Measurements from ENCODE around the gene PURB. TPM values are rescaled to one million over a fixed set of nuclear protein-coding genes. Genes with fewer than 3 reads are reported as not detected.
"Not testable (repeated sequence)": the region's sequence is repeated elsewhere in the genome, so short reads cannot be mapped to it uniquely, and the experiment has no call there.

Gene PURB
- total RNA-seq, 1 donor from 2014 or later = 21.9 TPM

DNA sequence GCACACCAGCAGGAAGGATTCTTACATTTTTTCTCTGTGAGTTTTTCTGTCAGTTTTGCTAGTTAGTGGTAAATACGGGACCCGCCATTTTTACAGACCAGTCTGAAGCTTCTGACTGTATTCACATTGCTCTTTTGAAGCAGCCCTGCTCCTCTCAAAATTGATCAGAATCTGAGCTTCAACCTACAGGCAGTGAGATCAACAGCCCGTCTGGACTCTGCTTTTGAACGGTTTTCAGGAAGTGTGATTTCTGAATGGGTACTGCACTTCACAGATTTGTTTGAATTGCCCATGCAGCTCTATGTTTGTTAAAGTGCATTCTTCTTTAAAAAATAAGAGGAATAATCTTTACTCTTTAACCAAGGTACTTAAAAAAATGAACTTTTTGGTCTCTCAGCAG, 8.9 kb downstream of the PURB start:
- Mint-ChIP-seq H3K27me3 (ENCODE audit: low read depth) (no peaks in the 10 kb centered on the region), H3K27ac (ENCODE audit: unreplicated experiment) (no peak overlapping the region), H3K4me3 (ENCODE audit: unreplicated experiment) (no peak overlapping the region), H3K36me3 (ENCODE audit: low read depth) (peaks cover 5% of the 10 kb centered on the region), H3K4me1 (ENCODE audit: low read depth) (peaks cover 66% of the 10 kb centered on the region), H3K9me3 (ENCODE audit: low read depth) (no peaks in the 10 kb centered on the region)
- DNase-seq (ENCODE audit: low spot score) = no peak
- TF ChIP-seq, protein P1, sequence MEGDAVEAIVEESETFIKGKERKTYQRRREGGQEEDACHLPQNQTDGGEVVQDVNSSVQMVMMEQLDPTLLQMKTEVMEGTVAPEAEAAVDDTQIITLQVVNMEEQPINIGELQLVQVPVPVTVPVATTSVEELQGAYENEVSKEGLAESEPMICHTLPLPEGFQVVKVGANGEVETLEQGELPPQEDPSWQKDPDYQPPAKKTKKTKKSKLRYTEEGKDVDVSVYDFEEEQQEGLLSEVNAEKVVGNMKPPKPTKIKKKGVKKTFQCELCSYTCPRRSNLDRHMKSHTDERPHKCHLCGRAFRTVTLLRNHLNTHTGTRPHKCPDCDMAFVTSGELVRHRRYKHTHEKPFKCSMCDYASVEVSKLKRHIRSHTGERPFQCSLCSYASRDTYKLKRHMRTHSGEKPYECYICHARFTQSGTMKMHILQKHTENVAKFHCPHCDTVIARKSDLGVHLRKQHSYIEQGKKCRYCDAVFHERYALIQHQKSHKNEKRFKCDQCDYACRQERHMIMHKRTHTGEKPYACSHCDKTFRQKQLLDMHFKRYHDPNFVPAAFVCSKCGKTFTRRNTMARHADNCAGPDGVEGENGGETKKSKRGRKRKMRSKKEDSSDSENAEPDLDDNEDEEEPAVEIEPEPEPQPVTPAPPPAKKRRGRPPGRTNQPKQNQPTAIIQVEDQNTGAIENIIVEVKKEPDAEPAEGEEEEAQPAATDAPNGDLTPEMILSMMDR (IDR thresholded peaks at IDR 0.05) = no peak

DNA sequence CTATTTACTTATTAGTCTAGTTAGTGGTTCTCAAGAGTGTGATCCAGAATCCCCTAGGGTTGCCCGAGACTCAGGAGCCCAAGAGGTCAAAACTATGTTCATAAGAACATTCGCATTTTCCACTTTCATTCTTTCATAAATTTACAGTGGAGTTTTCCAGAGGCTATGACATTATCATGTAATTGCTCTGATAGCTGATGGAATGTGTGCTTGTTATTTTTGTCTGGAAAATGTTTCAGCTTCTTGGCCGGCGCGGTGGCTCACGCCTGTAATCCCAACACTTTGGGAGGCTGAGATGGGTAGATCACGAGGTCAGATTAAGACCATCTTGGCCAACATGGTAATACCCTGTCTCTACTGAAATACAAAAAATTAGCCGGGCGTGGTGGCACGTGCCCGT, 10.1 kb downstream of the PURB start:
- Mint-ChIP-seq H3K4me1 (ENCODE audit: low read depth) (peaks cover 55% of the 10 kb centered on the region), H3K27ac (ENCODE audit: unreplicated experiment) (peak overlapping the region; percentile 57), H3K36me3 (ENCODE audit: low read depth) (peaks cover 3% of the 10 kb centered on the region), H3K4me3 (ENCODE audit: unreplicated experiment) (no peak overlapping the region), H3K27me3 (ENCODE audit: low read depth) (no peaks in the 10 kb centered on the region), H3K9me3 (ENCODE audit: low read depth) (no peaks in the 10 kb centered on the region)
- no peak for DNase-seq (ENCODE audit: low spot score)
- TF ChIP-seq, protein P1 (IDR thresholded peaks at IDR 0.05) = no peak

DNA sequence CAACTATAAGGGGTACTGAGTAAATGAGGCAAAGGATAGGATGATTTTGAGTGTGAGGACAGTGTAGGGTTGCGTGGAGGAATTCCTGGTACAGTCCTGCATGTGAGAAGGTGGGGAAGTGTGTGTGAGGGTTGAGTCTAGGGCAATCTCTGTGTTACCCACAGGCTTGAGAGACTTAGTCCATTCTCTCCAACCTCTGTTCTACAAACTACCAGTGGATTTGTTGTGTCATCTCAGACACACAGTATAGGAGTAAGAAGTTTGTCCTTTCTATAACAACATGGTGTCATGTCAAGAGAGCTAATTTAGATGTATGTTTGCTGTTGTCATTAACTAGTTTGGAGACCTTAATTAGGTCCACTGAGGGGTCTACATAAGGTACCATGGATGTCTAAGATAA, 12.5 kb downstream of the PURB start:
- no peaks in the 10 kb centered on the region for H3K27me3 Mint-ChIP-seq (ENCODE audit: low read depth)

DNA sequence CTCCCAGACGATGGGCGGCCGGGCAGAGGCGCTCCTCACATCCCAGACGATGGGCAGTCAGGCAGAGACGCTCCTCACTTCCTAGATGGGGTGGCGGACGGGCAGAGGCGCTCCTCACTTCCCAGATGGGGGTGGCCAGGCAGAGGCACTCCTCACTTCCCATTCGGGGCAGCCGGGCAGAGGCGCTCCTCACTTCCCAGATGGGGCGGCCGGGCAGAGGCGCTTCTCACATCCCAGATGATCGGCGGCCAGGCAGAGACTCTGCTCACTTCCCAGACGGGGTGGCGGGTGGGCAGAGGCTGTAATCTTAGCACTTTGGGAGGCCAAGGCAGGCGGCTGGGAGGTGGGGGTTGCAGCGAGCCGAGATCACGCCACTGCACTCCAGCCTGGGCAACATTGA, 13.4 kb downstream of the PURB start:
- not testable (repeated sequence) for H3K9me3 Mint-ChIP-seq (ENCODE audit: low read depth); H3K27me3 Mint-ChIP-seq (ENCODE audit: low read depth); H3K4me3 Mint-ChIP-seq (ENCODE audit: unreplicated experiment); DNase-seq (ENCODE audit: low spot score); H3K27ac Mint-ChIP-seq (ENCODE audit: unreplicated experiment); H3K36me3 Mint-ChIP-seq (ENCODE audit: low read depth)
- peaks cover 35% of the 10 kb centered on the region for H3K4me1 Mint-ChIP-seq (ENCODE audit: low read depth)

More for the DNA sequence above, 12.5 kb downstream of the PURB start:
- TF ChIP-seq, protein P1 (IDR thresholded peaks at IDR 0.05) = no peak
- H3K4me1 Mint-ChIP-seq (ENCODE audit: low read depth) = peaks cover 36% of the 10 kb centered on the region
- H3K27ac Mint-ChIP-seq (ENCODE audit: unreplicated experiment) = no peak overlapping the region
- no peak for DNase-seq (ENCODE audit: low spot score)
- no peak overlapping the region for H3K4me3 Mint-ChIP-seq (ENCODE audit: unreplicated experiment)
- no peaks in the 10 kb centered on the region for H3K9me3 Mint-ChIP-seq (ENCODE audit: low read depth)
- no peaks in the 10 kb centered on the region for H3K36me3 Mint-ChIP-seq (ENCODE audit: low read depth)

DNA sequence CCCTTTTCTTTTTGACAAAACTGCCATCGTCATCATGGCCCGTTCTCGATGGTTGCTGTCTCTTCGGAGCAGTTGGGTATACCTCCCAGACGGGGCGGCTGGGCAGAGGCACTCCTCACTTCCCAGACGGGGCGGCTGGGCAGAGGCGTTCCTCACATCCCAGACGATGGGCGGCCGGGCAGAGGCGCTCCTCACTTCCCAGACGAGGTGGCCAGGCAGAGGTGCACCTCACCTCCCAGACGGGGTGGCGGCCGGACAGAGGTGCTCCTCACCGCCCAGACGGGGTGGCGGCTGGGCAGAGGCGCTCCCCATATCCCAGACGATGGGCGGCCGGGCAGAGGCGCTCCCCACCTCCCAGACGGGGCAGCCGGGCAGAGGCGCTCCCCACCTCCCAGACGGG, 14.6 kb downstream of the PURB start:
- H3K4me3 Mint-ChIP-seq (ENCODE audit: unreplicated experiment); H3K9me3 Mint-ChIP-seq (ENCODE audit: low read depth); H3K27me3 Mint-ChIP-seq (ENCODE audit: low read depth); H3K27ac Mint-ChIP-seq (ENCODE audit: unreplicated experiment); DNase-seq (ENCODE audit: low spot score); H3K36me3 Mint-ChIP-seq (ENCODE audit: low read depth): not testable (repeated sequence)
- peaks cover 30% of the 10 kb centered on the region for H3K4me1 Mint-ChIP-seq (ENCODE audit: low read depth)

DNA sequence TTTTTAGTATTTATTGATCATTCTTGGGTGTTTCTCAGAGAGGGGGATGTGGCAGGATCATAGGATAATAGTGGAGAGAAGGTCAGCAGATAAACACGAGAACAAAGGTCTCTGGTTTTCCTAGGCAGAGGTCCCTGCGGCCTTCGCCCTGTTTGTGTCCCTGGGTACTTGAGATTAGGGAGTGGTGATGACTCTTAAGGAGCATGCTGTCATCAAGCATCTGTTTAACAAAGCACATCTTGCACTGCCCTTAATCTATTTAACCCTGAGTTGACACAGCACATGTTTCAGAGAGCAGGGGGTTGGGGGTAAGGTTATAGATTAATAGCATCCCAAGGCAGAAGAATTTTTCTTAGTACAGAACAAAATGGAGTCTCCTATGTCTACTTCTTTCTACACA, 15.0 kb downstream of the PURB start:
- H3K27ac Mint-ChIP-seq (ENCODE audit: unreplicated experiment); DNase-seq (ENCODE audit: low spot score); H3K4me3 Mint-ChIP-seq (ENCODE audit: unreplicated experiment); H3K27me3 Mint-ChIP-seq (ENCODE audit: low read depth); H3K36me3 Mint-ChIP-seq (ENCODE audit: low read depth); H3K9me3 Mint-ChIP-seq (ENCODE audit: low read depth): not testable (repeated sequence)
- peaks cover 25% of the 10 kb centered on the region for H3K4me1 Mint-ChIP-seq (ENCODE audit: low read depth)
